GM23338 (cell line): ENCODE data around the gene WWP2.

Experiments
- CREB1 ChIP-seq: fragments of 250-450 bp; sonication (Bioruptor Pico); IDR thresholded peaks from 2 replicates; pipeline ENCODE4 v1.5.0; 2020; ENCODE audit warnings: low read depth, mild to moderate bottlenecking, moderate library complexity
- CTCF ChIP-seq, 2 experiments: fragments of 200-600 bp in 1 of 2; sonication (generic) in 1 of 2; conservative IDR thresholded peaks; 2 replicates each; pipeline versions ENCODE4 v1.5.1 to v1.6.1; 2016 to 2017; ENCODE audit warnings: antibody characterized with exemption in 2 of 2, low read depth in 2 of 2, mild to moderate bottlenecking in 2 of 2, moderate library complexity in 1 of 2
- EZH2 ChIP-seq: fragments of 200-600 bp; sonication (generic); IDR thresholded peaks from one replicate; pipeline ENCODE4 v1.8.0; 2017; ENCODE audit warnings: antibody characterized with exemption, mild to moderate bottlenecking, low read depth; ENCODE audit not compliant: unreplicated experiment
- EZH2phosphoT487 ChIP-seq: fragments of 200-600 bp; sonication (generic); IDR thresholded peaks from one replicate; pipeline ENCODE4 v1.8.1; 2018; ENCODE audit warnings: antibody characterized with exemption; ENCODE audit not compliant: unreplicated experiment
- POLR2AphosphoS5 ChIP-seq: IDR thresholded peaks from 2 replicates; pipeline ENCODE4 v1.6.1; 2016; ENCODE audit warnings: antibody characterized with exemption, low read depth
- REST ChIP-seq: IDR thresholded peaks from one replicate; pipeline ENCODE4 v1.6.1; 2018; ENCODE audit warnings: antibody characterized with exemption; ENCODE audit not compliant: unreplicated experiment
- STAT1 ChIP-seq: IDR thresholded peaks from one replicate; pipeline ENCODE4 v1.6.1; 2016; ENCODE audit warnings: antibody characterized with exemption; ENCODE audit not compliant: unreplicated experiment

- no peak for TF ChIP-seq REST
- TF ChIP-seq CTCF (conservative IDR thresholded peaks at IDR 0.05; ENCODE audit: low read depth in 2 of 2), result no peak
- TF ChIP-seq EZH2phosphoT487, result no peak
- no peak for TF ChIP-seq STAT1
- TF ChIP-seq EZH2, result no peak
- no peak for TF ChIP-seq POLR2AphosphoS5
- no peak for TF ChIP-seq CREB1 (CRISPR knock-in tag)
These were observed 177.9 kb downstream of the WWP2 start for GRCh38 chr16:69939821-69940585.
